Hippocampal formation (tissue), 2 donors: ENCODE results near the gene FASTKD1.
"Not testable (repeated sequence)": the region's sequence is repeated elsewhere in the genome, so short reads cannot be mapped to it uniquely, and the experiment has no call there.

Experiments used
- DNase-seq, 2 donors: peaks; one replicate each; lab custom pipeline; 2025; lab: John Stamatoyannopoulos, UW

FASTKD1 gene

DNA sequence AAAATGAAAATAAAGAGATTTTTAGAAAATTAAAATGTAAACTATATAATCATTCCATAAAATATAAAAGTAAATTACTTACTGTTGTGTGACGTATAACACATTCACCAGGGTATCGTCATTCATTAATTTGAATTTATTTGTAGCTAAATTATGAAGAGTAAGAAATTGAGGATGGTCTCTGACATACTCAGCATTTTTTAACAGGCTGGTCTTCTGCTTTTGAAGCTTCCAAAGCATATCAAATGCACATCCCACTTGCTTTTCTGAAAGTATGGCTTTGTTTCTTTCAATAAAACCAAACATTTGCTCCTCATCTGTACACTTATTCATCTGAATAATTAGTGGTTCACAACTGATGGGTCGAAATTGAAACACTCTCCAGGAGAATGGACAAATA lies 2.1 kb downstream of the FASTKD1 start:
- no peak for DNase-seq

DNA sequence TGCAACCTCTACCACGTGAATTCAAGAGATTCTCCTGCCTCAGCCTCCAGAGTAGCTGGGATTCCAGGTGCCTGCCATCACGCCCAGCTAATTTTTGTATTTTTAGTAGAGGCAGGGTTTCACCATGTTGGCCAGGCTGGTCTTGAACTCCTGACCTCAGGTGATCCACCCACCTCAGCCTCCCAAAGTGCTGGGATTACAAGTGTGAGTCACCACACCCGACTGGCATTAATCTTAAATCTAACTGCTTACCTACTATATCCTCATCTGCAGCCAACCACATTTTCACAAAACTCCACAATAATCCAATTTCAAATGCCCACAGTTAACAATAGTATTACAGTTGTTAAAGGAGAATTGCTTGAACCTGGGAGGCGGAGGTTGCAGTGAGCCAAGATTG lies 2.9 kb downstream of the FASTKD1 start:
- not testable (repeated sequence) for DNase-seq

DNA sequence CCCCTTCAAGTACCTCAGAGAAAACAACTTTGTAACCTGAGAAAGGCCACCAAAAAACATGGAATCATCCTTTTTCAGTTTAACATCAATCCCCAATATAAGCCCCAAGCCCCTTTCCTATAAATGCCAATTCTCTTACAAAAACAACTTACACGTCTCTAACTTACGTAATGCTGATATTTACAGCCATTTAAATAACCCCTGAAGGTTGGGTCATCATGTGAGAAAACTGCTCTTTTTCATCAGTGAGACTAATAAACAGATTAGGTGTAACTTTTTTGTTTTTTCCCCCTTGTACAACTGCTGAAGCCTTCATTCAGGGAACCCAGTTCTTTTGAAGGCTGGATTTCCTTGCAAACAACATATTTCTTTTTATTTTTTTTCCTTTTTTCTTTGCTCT lies 3.7 kb downstream of the FASTKD1 start:
- no peak for DNase-seq

DNA sequence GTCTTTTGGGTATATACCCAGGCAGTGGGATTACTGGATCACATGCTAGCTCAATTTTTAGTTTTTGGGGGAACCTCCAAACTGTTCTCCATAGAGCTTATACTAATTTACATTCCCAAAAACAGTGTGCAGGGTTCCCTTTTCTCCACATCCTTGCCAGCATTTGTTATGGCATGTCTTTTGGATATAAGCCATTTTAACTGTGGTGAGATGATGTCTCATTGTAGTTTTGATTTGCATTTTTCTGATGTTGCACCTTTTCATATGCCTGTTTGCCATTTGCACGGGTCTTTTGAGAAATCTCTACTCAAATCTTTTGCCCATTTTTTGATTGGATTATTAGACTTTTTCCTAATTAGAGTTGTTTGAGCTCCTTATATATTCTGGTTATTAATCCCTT lies 8.0 kb downstream of the FASTKD1 start:
- DNase-seq: no peak

DNA sequence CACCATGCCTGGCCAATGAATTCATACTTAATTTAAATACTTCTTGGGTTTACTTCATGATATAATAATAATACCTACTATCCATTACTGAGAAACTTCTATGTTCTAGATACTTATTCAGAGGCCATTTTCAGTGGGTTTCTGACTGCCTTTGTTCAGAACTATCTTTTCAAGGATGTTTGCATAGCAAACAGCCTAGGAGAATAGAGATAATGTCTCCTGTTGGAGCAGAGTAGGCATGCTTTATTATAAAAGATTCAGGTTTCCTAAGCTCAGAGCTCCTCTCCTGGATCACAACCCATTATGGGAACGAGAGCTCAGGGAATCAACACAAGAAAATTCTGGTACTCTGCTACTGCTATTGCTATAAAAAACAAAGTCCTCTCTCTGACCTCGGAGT lies 11.1 kb downstream of the FASTKD1 start:
- no peak for DNase-seq

DNA sequence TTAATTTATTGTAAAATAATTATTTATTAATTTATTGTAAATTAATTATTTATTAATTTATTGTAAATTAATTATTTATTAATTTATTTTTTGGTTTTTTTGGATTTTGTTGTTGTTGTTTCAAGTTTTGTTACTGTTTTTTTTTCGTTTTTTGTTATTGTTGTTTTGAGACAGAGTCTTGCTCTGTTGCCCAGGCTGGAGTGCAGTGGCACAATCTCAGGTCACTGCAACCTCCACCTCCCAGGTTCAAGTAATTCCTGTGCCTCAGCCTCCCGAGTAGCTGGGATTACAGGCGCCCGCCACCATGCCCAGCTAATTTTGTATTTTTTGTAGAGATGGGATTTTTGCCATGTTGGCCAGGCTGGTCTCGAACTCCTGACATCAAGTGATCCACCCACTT lies 11.6 kb downstream of the FASTKD1 start:
- not testable (repeated sequence) for DNase-seq

DNA sequence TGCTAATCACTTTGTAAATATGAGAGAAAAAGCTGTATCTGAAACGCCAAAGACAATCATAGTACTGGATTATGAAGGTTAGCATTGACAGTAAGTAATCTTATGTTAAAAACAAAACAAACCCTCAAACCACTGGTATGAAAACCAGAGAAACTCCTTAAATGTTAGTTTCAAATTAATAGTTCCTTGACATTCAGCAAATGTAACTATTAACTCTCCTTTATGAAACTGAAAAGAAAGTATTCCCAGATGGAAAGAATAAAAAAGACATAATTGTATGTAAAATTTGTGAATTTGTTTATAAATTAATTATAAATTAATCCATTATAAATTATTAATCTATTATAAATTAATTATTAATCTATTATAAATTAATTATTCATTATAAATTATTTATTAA lies 12.3 kb downstream of the FASTKD1 start:
- DNase-seq: no peak

DNA sequence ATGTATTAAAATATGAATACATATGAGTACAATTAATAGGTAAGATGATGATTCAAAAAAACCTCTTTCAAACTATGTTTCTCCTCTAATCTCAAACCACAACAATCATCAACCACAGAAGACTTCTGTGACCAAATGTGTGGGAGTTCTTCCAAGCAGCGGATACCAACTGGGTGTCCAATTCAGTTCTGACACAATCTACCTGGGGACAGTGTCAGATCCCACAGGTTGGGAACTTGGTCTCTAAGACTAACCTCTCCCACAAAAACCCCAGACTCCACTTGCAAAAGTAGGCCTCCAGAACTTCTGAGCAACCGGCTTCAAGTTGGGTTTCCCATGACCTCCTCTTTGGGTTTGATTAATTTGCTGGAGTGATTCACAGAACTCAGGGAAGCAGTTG lies 26.9 kb downstream of the FASTKD1 start:
- no peak for DNase-seq

DNA sequence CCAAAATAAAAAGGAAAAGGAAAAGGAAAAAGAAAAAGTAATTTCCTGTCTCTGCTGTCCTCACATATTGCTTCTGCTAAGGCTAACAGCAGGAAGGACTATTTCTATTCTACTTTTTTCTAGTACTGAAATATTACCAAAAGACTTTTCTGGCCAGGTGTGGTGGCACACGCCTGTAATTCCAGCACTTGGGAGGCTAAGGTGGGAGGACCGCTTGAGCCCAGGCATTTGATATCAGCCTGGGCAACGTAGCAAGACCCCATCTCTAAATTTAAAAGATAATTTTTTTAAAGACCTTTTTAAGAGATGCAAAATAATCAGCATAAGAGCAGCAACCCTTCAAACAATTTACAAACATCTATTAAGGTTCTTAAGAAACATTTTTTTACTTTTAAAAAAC lies 31.2 kb downstream of the FASTKD1 start:
- no peak for DNase-seq

DNA sequence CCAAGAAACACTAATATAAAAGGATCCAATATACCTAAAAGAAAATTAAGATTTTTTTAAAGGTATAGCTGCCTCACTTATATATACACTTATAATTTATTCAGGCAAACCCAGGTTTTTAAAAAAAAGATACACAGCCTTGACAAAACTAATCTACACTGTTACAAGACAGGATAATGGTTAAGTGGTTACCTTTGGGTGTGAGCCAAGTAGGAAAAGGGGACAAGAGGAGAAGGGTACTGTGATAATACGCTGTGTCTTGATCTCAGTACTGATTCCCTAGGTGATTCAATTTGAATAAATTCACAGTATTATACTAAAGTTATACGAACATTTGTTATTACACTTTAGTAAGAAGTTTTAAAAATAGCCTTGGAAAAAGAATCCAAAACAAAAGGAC lies 33.5 kb downstream of the FASTKD1 start:
- DNase-seq: no peak

DNA sequence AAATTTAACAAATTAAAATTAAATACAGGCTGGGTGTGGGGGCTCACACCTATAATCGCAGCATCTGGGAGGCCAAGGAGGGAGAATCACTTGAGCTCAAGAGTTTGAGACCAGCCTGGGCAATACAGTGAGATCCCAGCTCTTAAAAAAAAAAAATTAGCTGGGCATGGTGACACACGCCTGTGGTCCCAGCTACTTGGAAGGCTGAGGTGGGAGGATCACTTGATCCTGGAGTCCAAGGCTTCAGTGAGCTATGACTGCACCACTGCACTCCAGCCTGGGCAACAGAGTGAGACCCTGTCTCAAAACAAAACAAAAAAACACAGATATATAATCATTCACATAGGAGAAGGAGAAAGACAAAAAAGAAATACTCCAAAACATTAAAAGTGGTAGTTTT lies 34.2 kb downstream of the FASTKD1 start:
- DNase-seq: not testable (repeated sequence)

DNA sequence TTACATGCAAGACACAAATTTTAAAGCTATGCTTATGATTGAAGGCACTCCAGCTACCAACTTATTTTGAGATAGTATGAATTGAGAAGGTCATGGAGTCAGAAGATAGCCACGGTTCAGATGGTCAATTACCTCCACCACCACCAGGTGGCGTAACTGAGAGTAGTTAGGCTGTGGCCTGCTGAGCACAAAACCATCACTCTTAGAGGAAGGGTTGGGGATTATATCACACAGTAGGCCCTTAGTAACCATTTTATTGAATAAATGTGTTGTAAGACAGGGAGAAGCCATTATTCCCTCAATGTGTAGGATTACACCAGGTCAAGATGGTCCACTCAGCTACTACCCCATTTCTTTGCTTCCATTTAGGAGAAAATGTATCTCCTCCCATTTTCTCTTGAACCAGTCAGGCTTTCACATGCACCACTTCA lies 45.4 kb downstream of the FASTKD1 start:
- peak in 1 of 2 donors; percentile 6 for DNase-seq

DNA sequence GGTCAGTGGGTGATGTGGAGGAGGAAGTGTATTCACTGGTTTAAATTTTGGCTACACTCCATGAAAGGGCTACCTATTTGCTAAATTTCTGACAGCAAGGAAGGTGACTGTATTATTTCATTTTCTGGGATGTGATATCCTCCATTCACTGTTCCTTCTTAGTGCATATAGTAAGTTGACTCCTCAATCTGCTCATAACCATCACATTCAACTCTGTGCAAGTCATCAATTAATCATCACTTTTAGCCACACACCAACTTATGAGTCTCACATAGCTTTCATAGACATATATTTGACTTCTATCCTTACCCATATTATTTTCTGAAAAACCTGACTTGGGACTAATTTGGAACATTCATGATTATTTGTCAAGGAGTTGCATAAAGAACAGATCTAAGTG lies 47.2 kb downstream of the FASTKD1 start:
- no peak for DNase-seq

DNA sequence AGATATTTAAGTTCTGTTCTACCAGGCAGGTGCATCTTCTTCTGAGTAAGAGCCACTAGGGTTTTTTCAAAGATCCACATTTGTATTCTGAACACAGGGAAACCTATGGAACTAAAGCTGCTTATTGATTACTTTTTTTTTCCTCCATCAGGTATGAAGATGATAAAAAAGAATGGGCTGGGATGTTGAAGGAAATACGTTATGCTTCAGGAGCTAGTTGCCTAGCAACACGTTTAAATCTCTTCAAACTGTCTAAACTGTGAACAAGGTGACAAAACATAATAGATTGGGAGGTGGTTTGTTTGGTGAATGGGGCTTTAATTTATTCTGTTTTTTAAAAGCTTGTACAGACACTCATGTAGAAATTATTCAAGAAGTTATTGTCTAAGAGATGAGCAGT lies 48.2 kb downstream of the FASTKD1 start:
- no peak for DNase-seq

DNA sequence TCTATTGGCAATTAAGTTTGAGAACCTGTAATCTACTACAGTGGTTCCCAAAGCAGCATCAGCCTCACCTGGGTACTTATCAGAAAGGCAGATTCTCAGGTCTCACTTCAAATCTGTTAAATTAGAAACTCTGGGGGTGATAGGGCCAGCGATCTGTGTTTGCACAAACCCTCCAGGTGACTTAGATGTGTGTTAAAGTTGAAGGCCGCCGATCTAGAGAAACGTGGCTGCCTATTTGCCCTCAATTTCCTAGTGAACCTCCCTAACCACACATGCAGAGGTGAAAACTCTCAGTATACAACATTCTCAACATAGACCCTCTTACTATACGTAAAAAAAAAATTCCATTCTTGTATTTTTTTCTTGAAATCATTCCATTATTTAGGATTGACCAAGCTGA lies 50.0 kb downstream of the FASTKD1 start:
- no peak for DNase-seq

DNA sequence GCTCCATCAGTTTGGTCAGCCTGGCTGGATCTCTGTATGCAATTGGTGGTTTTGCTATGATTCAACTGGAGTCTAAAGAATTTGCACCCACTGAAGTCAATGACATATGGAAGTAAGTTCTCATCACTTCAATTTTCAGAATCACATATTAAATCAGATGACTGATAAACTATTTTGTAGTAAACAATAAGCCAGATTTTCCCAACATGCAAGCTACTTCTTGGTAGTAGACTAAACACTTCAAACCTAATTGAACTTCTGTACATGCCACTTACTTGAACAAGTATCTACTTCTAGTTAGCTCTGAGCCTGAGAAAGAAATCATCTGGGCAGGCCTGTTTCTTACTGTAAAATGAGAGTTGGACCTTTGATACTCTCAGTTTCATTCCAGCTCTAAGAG lies 52.8 kb downstream of the FASTKD1 start:
- no peak for DNase-seq

DNA sequence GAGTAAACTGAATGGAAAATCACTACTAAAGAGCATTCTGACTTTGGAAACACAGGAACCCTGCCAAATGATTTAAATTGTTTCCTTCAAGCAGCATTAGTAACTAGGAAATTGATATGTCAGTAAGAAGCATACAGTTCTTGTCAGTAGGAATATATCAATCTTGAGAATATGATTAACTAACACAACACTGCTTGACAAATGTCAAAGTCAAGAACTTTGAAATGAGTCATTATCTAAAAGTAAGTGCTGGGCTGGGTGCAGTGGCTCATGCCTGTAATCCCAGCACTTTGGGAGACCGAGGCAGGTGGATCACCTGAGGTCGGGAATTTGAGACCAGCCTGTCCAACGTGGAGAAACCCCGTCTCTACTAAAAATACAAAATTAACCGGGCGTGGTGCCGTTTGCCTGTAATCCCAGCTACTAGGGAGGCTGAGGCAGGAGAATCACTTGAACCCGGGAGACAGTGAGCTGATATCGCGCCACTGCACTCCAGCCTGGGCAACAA lies 57.1 kb downstream of the FASTKD1 start:
- DNase-seq: not testable (repeated sequence)

DNA sequence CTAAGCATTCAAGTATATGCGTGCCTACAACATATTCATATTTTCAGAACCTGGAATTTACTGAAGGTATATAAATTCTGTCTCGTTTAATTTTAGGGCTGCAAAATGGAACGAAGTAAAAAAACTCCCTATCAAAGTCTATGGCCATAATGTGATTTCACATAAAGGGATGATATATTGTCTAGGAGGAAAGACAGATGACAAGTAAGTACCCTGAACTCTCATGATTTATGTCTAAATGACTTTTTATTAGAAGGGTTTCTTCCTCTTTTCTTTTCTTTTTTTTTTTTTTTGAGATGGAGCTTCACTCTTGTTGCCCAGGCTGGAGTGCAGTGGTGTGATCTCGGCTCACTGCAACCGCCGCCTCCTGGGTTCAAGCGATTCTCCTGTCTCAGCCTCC lies 58.9 kb downstream of the FASTKD1 start:
- DNase-seq: not testable (repeated sequence)

DNA sequence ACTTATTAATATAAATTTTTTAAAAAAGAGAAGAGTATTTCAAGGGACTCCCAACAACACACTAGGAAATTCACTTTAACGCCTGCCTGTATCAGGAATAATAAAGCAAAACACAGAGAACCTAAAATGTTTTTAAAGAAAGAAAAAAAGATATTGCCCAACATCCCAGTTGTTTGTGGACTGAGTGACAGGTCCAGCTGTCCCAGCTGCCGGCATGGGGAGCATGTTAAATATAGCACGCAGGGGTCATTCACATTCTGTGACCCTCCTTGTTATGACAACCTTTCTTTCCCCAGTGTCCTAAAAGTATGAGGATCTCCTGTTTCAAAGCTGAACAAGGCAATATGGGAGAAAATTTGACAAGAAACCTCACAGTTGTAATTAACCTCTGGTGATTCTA lies 59.7 kb downstream of the FASTKD1 start:
- DNase-seq: no peak

DNA sequence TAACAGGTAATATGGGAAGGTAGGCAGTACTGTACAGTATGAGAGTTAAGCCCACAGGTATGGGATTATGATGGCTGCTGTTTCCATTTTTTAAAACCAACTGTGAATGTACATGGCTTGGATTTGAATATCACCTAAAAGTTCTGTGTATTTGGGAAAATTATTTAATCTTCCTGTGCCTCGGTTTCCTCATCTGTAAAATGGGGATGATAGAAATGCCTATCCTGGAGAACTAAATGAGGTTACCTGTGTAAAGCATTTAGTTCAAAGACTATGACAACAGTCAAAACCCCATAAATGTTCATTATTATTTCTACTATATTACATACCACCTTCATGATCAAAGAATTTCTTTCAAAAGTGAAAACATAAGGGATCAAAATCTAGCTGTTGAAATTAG lies 60.6 kb downstream of the FASTKD1 start:
- DNase-seq: no peak

DNA sequence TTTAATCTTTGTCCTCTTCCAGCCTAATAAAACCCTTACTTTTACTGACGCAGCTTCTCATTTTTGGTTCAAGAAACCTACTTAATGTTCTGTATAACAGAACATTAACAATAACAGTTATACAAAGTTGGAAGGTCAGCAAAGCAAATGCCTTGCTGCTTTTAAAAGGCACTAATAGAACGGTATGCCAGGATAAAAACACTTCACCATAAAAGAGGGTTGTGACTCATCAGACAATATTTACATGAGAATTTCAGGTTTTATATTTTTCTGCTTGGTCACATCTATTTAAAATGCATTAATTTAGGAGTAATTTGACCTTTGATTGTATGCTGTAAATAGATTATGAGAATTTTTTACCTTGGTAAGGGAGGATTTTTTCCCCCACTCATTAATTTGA lies 61.1 kb downstream of the FASTKD1 start:
- no peak for DNase-seq

DNA sequence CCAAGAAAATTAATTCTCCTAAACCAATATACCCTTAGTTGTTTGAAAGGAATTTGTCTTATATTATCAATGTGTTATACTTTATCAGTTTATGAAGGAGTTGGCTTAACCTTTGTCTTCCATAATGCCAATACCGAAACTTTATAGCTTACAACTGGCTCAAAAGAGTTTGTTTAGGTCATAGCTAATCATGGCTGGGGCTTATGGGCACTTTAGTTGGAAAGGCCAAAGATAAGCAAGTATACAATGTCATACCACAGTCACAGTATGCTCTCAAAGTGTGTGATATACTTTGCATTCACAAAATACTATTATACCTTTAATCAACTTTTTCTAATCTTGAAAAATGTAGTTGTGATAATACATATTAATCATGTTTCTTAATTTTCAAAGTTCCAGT lies 61.8 kb downstream of the FASTKD1 start:
- no peak for DNase-seq

DNA sequence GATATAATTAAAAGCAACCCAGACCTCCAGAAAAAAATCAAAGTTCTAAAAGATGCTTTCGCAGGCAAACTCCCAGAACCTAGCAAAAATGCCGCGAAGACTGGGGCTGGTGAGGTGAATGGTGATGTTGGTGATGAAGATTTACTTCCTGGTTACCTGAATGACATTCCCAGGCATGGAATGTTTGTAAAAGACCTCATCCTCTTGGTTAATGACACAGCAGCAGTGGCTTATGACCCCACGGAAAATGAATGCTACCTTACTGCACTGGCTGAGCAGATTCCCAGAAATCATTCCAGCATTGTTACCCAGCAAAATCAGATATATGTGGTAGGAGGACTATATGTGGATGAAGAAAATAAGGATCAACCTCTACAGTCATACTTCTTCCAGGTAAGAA lies 63.2 kb downstream of the FASTKD1 start:
- DNase-seq: no peak

DNA sequence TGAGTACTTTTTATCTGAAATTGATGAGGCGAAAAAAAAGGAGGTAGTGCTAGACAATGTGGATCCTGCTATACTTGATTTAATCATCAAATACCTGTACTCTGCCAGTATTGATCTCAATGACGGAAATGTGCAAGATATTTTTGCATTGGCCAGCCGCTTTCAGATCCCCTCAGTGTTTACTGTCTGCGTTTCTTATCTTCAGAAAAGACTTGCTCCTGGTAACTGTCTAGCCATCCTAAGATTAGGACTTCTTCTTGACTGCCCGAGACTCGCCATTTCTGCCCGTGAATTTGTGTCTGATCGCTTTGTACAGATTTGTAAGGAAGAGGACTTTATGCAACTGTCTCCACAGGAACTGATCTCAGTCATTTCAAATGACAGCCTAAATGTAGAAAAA lies 63.7 kb downstream of the FASTKD1 start:
- no peak for DNase-seq
